Measurements from ENCODE around the gene TBXT.
"Not testable (repeated sequence)": the region's sequence is repeated elsewhere in the genome, so short reads cannot be mapped to it uniquely, and the experiment has no call there.

The TBXT gene

GRCh38 chr6:166172546-166172945, 4.9 kb upstream of the TBXT start:
- DNase-seq (ENCODE audit: low spot score), result no peak

GRCh38 chr6:166169549-166170421, 2.1 kb upstream of the TBXT start:
- DNase-seq (ENCODE audit: low spot score), result no peak

- DNase-seq (ENCODE audit: low spot score), result no peak
Observed at GRCh38 chr6:166168616-166169548, 1.2 kb upstream of the TBXT start.

GRCh38 chr6:166167258-166167731, 356 bp downstream of the TBXT start:
- no peak for DNase-seq (ENCODE audit: low spot score)

GRCh38 chr6:166166314-166167257, 1.1 kb downstream of the TBXT start:
- DNase-seq (ENCODE audit: low spot score), result no peak

GRCh38 chr6:166165558-166166313, 1.9 kb downstream of the TBXT start:
- DNase-seq (ENCODE audit: low spot score), result no peak

GRCh38 chr6:166162599-166163342, 4.9 kb downstream of the TBXT start:
- no peak for DNase-seq (ENCODE audit: low spot score)

- no peak for DNase-seq (ENCODE audit: low spot score)
Observed at GRCh38 chr6:166157930-166158617, 9.6 kb downstream of the TBXT start.

GRCh38 chr6:166156942-166157341, 10.7 kb downstream of the TBXT start:
- no peak for DNase-seq (ENCODE audit: low spot score)

GRCh38 chr6:166153966-166154365, 13.7 kb downstream of the TBXT start:
- no peak for DNase-seq (ENCODE audit: low spot score)

- no peak for DNase-seq (ENCODE audit: low spot score)
Observed at GRCh38 chr6:166152660-166153059, 15.0 kb downstream of the TBXT start.

GRCh38 chr6:166151798-166152197, 15.9 kb downstream of the TBXT start:
- DNase-seq (ENCODE audit: low spot score), result no peak

- DNase-seq (ENCODE audit: low spot score), result no peak
Observed at GRCh38 chr6:166145751-166146150, 21.9 kb downstream of the TBXT start.

- no peak for DNase-seq (ENCODE audit: low spot score)
Observed at GRCh38 chr6:166143011-166143410, 24.6 kb downstream of the TBXT start.

GRCh38 chr6:166127624-166128472, 39.8 kb downstream of the TBXT start:
- DNase-seq (ENCODE audit: low spot score), result no peak

GRCh38 chr6:166123115-166123514, 44.5 kb downstream of the TBXT start:
- not testable (repeated sequence) for DNase-seq (ENCODE audit: low spot score)

GRCh38 chr6:166121726-166122125, 45.9 kb downstream of the TBXT start:
- DNase-seq (ENCODE audit: low spot score), result no peak

- DNase-seq (ENCODE audit: low spot score), result no peak
Observed at GRCh38 chr6:166119116-166119911, 48.3 kb downstream of the TBXT start.
